Measurements from ENCODE around the gene IP6K1.
"Not testable (repeated sequence)": the region's sequence is repeated elsewhere in the genome, so short reads cannot be mapped to it uniquely, and the experiment has no call there.

The IP6K1 gene

GRCh38 chr3:49794926-49795905, 8.9 kb upstream of the IP6K1 start:
- H3K4me3 ChIP-seq (ENCODE audit: low read length) = no peak overlapping the region
- DNase-seq (ENCODE audit: low read depth, low spot score) = no peak

GRCh38 chr3:49794431-49794830, 8.1 kb upstream of the IP6K1 start:
- DNase-seq (ENCODE audit: low read depth, low spot score) = no peak
- no peak overlapping the region for H3K4me3 ChIP-seq (ENCODE audit: low read length)

GRCh38 chr3:49793486-49794085, 7.2 kb upstream of the IP6K1 start:
- no peak for DNase-seq (ENCODE audit: low read depth, low spot score)
- no peak overlapping the region for H3K4me3 ChIP-seq (ENCODE audit: low read length)

- DNase-seq (ENCODE audit: low read depth, low spot score) = no peak
- H3K4me3 ChIP-seq (ENCODE audit: low read length) = no peak overlapping the region
Observed at GRCh38 chr3:49792371-49793150, 6.2 kb upstream of the IP6K1 start.

- no peak overlapping the region for H3K4me3 ChIP-seq (ENCODE audit: low read length)
- no peak for DNase-seq (ENCODE audit: low read depth, low spot score)
Observed at GRCh38 chr3:49791571-49791970, 5.2 kb upstream of the IP6K1 start.

- DNase-seq (ENCODE audit: low read depth, low spot score) = no peak
- H3K4me3 ChIP-seq (ENCODE audit: low read length) = no peak overlapping the region
Observed at GRCh38 chr3:49790626-49791411, 4.5 kb upstream of the IP6K1 start.

GRCh38 chr3:49788056-49788455, 1.7 kb upstream of the IP6K1 start:
- H3K4me3 ChIP-seq (ENCODE audit: low read length) = no peak overlapping the region
- DNase-seq (ENCODE audit: low read depth, low spot score) = no peak

GRCh38 chr3:49787536-49787935, 1.2 kb upstream of the IP6K1 start:
- DNase-seq (ENCODE audit: low read depth, low spot score) = no peak
- H3K4me3 ChIP-seq (ENCODE audit: low read length) = no peak overlapping the region; the same call in 1 of the 2 replicates

GRCh38 chr3:49787182-49787464, 781 bp upstream of the IP6K1 start:
- DNase-seq (ENCODE audit: low read depth, low spot score) = no peak
- peak overlapping the region; percentile 91 for H3K4me3 ChIP-seq (ENCODE audit: low read length)

- peak overlapping the region; percentile 91 for H3K4me3 ChIP-seq (ENCODE audit: low read length)
- DNase-seq (ENCODE audit: low read depth, low spot score) = no peak
Observed at GRCh38 chr3:49785565-49786356, 581 bp downstream of the IP6K1 start.

GRCh38 chr3:49782277-49782676, 4.1 kb downstream of the IP6K1 start:
- DNase-seq (ENCODE audit: low read depth, low spot score); H3K4me3 ChIP-seq (ENCODE audit: low read length): not testable (repeated sequence)

GRCh38 chr3:49781415-49782199, 4.7 kb downstream of the IP6K1 start:
- H3K4me3 ChIP-seq (ENCODE audit: low read length) = no peak overlapping the region
- no peak for DNase-seq (ENCODE audit: low read depth, low spot score)

- DNase-seq (ENCODE audit: low read depth, low spot score); H3K4me3 ChIP-seq (ENCODE audit: low read length): not testable (repeated sequence)
Observed at GRCh38 chr3:49780975-49781365, 5.4 kb downstream of the IP6K1 start.

- DNase-seq (ENCODE audit: low read depth, low spot score) = no peak
- H3K4me3 ChIP-seq (ENCODE audit: low read length) = no peak overlapping the region
Observed at GRCh38 chr3:49780080-49780974, 6.0 kb downstream of the IP6K1 start.

GRCh38 chr3:49779358-49780079, 6.8 kb downstream of the IP6K1 start:
- no peak overlapping the region for H3K4me3 ChIP-seq (ENCODE audit: low read length)
- DNase-seq (ENCODE audit: low read depth, low spot score) = no peak

- DNase-seq (ENCODE audit: low read depth, low spot score); H3K4me3 ChIP-seq (ENCODE audit: low read length): not testable (repeated sequence)
Observed at GRCh38 chr3:49776101-49776500, 10.2 kb downstream of the IP6K1 start.
